ENCODE measurements around the gene CAB39L.
"Not testable (repeated sequence)": the region's sequence is repeated elsewhere in the genome, so short reads cannot be mapped to it uniquely, and the experiment has no call there.

The CAB39L gene

GRCh38 chr13:49311816-49312215, 132.0 kb downstream of the CAB39L start:
- no peak for DNase-seq (ENCODE audit: low read depth, low spot score)

- DNase-seq (ENCODE audit: low read depth, low spot score), result no peak
Observed at GRCh38 chr13:49310251-49310650, 133.6 kb downstream of the CAB39L start.

- no peak for DNase-seq (ENCODE audit: low read depth, low spot score)
Observed at GRCh38 chr13:49308921-49309408, 134.9 kb downstream of the CAB39L start.

GRCh38 chr13:49308097-49308875, 135.6 kb downstream of the CAB39L start:
- DNase-seq (ENCODE audit: low read depth, low spot score), result no peak

GRCh38 chr13:49307365-49307764, 136.5 kb downstream of the CAB39L start:
- DNase-seq (ENCODE audit: low read depth, low spot score), result no peak

- DNase-seq (ENCODE audit: low read depth, low spot score), result no peak
Observed at GRCh38 chr13:49305792-49306425, 138.0 kb downstream of the CAB39L start.

GRCh38 chr13:49304763-49305700, 138.8 kb downstream of the CAB39L start:
- no peak for DNase-seq (ENCODE audit: low read depth, low spot score)

- no peak for DNase-seq (ENCODE audit: low read depth, low spot score)
Observed at GRCh38 chr13:49304356-49304755, 139.5 kb downstream of the CAB39L start.

GRCh38 chr13:49303533-49304252, 140.2 kb downstream of the CAB39L start:
- DNase-seq (ENCODE audit: low read depth, low spot score), result no peak

GRCh38 chr13:49302817-49303216, 141.0 kb downstream of the CAB39L start:
- no peak for DNase-seq (ENCODE audit: low read depth, low spot score)

GRCh38 chr13:49302222-49302621, 141.6 kb downstream of the CAB39L start:
- DNase-seq (ENCODE audit: low read depth, low spot score), result no peak

- peak; percentile 42 for DNase-seq (ENCODE audit: low read depth, low spot score)
Observed at GRCh38 chr13:49300739-49301589, 142.9 kb downstream of the CAB39L start.

GRCh38 chr13:49300276-49300675, 143.6 kb downstream of the CAB39L start:
- DNase-seq (ENCODE audit: low read depth, low spot score), result no peak

GRCh38 chr13:49298903-49299605, 144.8 kb downstream of the CAB39L start:
- DNase-seq (ENCODE audit: low read depth, low spot score), result no peak

GRCh38 chr13:49298416-49298815, 145.4 kb downstream of the CAB39L start:
- DNase-seq (ENCODE audit: low read depth, low spot score), result no peak

GRCh38 chr13:49297338-49297737, 146.5 kb downstream of the CAB39L start:
- no peak for DNase-seq (ENCODE audit: low read depth, low spot score)

- no peak for DNase-seq (ENCODE audit: low read depth, low spot score)
Observed at GRCh38 chr13:49296659-49297058, 147.2 kb downstream of the CAB39L start.

GRCh38 chr13:49295244-49295643, 148.6 kb downstream of the CAB39L start:
- DNase-seq (ENCODE audit: low read depth, low spot score), result no peak

- not testable (repeated sequence) for DNase-seq (ENCODE audit: low read depth, low spot score)
Observed at GRCh38 chr13:49294723-49295122, 149.1 kb downstream of the CAB39L start.

All from iPS DF 19.7 (cell line).